Endodermal cell (in vitro differentiated cells): Measurements from ENCODE around the gene LRRC63. TPM values are rescaled to one million over a fixed set of nuclear protein-coding genes. Genes with fewer than 3 reads are reported as not detected.

ENCODE experiments used
- DNase-seq: peaks from one replicate; pipeline ENCODE4 v3.0.0-alpha.2; 2017
- H3K27ac ChIP-seq: 2 replicates; pipeline ENCODE4 v1.5.1; 2013; ENCODE audit warnings: mild to moderate bottlenecking, low read depth, low read length, moderate library complexity
- H3K27me3 ChIP-seq: 2 replicates; pipeline ENCODE4 v1.6.1; 2013; ENCODE audit warnings: mild to moderate bottlenecking, low read length, moderate library complexity; ENCODE audit not compliant: insufficient read depth, control insufficient read depth, poor library complexity, severe bottlenecking
- H3K36me3 ChIP-seq: 2 replicates; pipeline ENCODE4 v1.7.0; 2013; ENCODE audit warnings: mild to moderate bottlenecking, low read length, moderate library complexity; ENCODE audit not compliant: control insufficient read depth, insufficient read depth
- H3K4me1 ChIP-seq: one replicate; pipeline ENCODE4 v1.7.0; 2013; ENCODE audit warnings: low read length; ENCODE audit not compliant: control insufficient read depth, insufficient read depth
- H3K4me3 ChIP-seq: 2 replicates; pipeline ENCODE4 v1.5.1; 2013; ENCODE audit warnings: mild to moderate bottlenecking, low read length, moderate library complexity
- H3K9ac ChIP-seq: 2 replicates; pipeline ENCODE4 v1.6.1; 2013; ENCODE audit warnings: mild to moderate bottlenecking, low read length, moderate library complexity; ENCODE audit not compliant: poor library complexity, severe bottlenecking; ENCODE audit errors: extremely low read depth
- H3K9me3 ChIP-seq: 2 replicates; pipeline ENCODE4 v1.6.1; 2013; ENCODE audit warnings: mild to moderate bottlenecking, low read length, moderate library complexity; ENCODE audit not compliant: control insufficient read depth
- H3K27ac Mint-ChIP-seq: 2 replicates; pipeline ENCODE4 v1.8.0; 2020; ENCODE audit warnings: mixed read lengths
- H3K27me3 Mint-ChIP-seq: 2 replicates; pipeline ENCODE4 v1.8.0; 2021; ENCODE audit warnings: mild to moderate bottlenecking, mixed read lengths; ENCODE audit not compliant: insufficient read depth
- H3K36me3 Mint-ChIP-seq: 2 replicates; pipeline ENCODE4 v1.8.0; 2020; ENCODE audit warnings: low read depth, mixed read lengths
- H3K4me1 Mint-ChIP-seq: 2 replicates; pipeline ENCODE4 v1.8.0; 2020; ENCODE audit warnings: mixed read lengths
- H3K4me3 Mint-ChIP-seq: 2 replicates; pipeline ENCODE4 v1.8.0; 2020; ENCODE audit warnings: mild to moderate bottlenecking, moderate library complexity, mixed read lengths
- H3K9me3 Mint-ChIP-seq: 2 replicates; pipeline ENCODE4 v1.8.0; 2020; ENCODE audit warnings: mild to moderate bottlenecking, mixed read lengths
- CTCF ChIP-seq: fragments of 200-600 bp; sonication (generic); conservative IDR thresholded peaks from 2 replicates; pipeline ENCODE4 v1.5.0; 2021; ENCODE audit warnings: antibody characterized with exemption, mild to moderate bottlenecking
- WGBS, 2 experiments: methylation state at CpG; one replicate each; pipeline versions ENCODE4 v1.1.5 to v1.1.7; 2013; ENCODE audit warnings: missing lambda C conversion rate in 2 of 2, mixed read lengths in 1 of 2; ENCODE audit not compliant: insufficient coverage in 1 of 2, insufficient read length in 1 of 2; 5-methylcytosine and 5-hydroxymethylcytosine counted together
- total RNA-seq, 2 donors: library from RNA; stranded (reverse); fragmentation: NEBNext Ultra II Directional in 1 of 2; extraction: Animal tissue kit (Norgen Biotek cat#: 25700) in 1 of 2; gene quantifications; 2 replicates in 1 of 2; 3 replicates in 1 of 2; pipeline ENCODE4 v1.2.1, GENCODE V29; 2021

LRRC63 gene
- total RNA-seq, 2 donors from 2014 or later, result not detected

- no peak overlapping the region for H3K27ac Mint-ChIP-seq
- Histone ChIP-seq H3K27me3 (no peaks in the 10 kb centered on the region), H3K9me3 (no peaks in the 10 kb centered on the region), H3K27ac (no peak overlapping the region), H3K9ac (no peak overlapping the region), H3K36me3 (no peaks in the 10 kb centered on the region), H3K4me1 (no peaks in the 10 kb centered on the region), H3K4me3 (no peak overlapping the region)
- H3K27me3 Mint-ChIP-seq, result no peaks in the 10 kb centered on the region
- no peaks in the 10 kb centered on the region for H3K4me1 Mint-ChIP-seq
- no peaks in the 10 kb centered on the region for H3K9me3 Mint-ChIP-seq
- DNase-seq, result no peak
- TF ChIP-seq CTCF, result no peak
- H3K36me3 Mint-ChIP-seq, result no peaks in the 10 kb centered on the region
- H3K4me3 Mint-ChIP-seq, result no peak overlapping the region
- WGBS, 2 experiments, result 100% methylated on average over 2 of the region's 2 CpGs; no CpG with 5 or more reads in 1 of the 2 experiments
These were observed 55.4 kb downstream of the LRRC63 start for GRCh38 chr13:46267166-46267565.

DNA sequence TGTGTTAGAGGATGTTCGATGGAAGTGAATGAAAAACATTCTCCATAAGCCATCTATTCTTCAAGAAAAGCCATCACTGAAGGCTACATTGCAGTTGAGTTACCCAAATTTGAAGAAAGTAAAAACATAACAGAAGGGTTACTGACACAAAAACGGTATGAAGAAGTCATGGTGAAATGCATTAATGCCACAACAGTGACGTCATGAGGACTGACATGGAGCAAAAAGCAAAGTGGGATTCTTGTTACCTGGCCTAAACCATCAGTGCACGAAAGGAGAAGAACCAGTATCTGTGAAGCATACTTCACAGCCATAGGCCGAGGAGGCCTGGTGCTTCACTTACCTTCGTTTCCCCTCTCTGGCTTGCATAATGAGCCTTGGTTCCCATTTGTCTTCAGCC lies 58.7 kb downstream of the LRRC63 start:
- Histone ChIP-seq H3K36me3 (no peaks in the 10 kb centered on the region), H3K27ac (no peak overlapping the region), H3K4me3 (no peak overlapping the region), H3K9ac (no peak overlapping the region), H3K4me1 (no peaks in the 10 kb centered on the region), H3K27me3 (no peaks in the 10 kb centered on the region), H3K9me3 (no peaks in the 10 kb centered on the region)
- Mint-ChIP-seq H3K36me3 (no peaks in the 10 kb centered on the region), H3K4me1 (no peaks in the 10 kb centered on the region), H3K27me3 (no peaks in the 10 kb centered on the region), H3K4me3 (no peak overlapping the region), H3K9me3 (no peaks in the 10 kb centered on the region), H3K27ac (no peak overlapping the region)
- DNase-seq, result no peak
- 81 to 88% methylated on average over 5 of the region's 6 CpGs for WGBS, 2 experiments
- TF ChIP-seq CTCF, result no peak

GRCh38 chr13:46274094-46274698 lies 62.5 kb downstream of the LRRC63 start:
- H3K9me3 Mint-ChIP-seq, result no peaks in the 10 kb centered on the region
- Histone ChIP-seq H3K9me3 (no peaks in the 10 kb centered on the region), H3K27ac (no peak overlapping the region), H3K9ac (no peak overlapping the region), H3K27me3 (no peaks in the 10 kb centered on the region), H3K4me1 (peaks cover 5% of the 10 kb centered on the region), H3K4me3 (no peak overlapping the region), H3K36me3 (no peaks in the 10 kb centered on the region)
- no peaks in the 10 kb centered on the region for H3K36me3 Mint-ChIP-seq
- peaks cover 13% of the 10 kb centered on the region for H3K4me1 Mint-ChIP-seq
- no peaks in the 10 kb centered on the region for H3K27me3 Mint-ChIP-seq
- no peak overlapping the region for H3K4me3 Mint-ChIP-seq
- TF ChIP-seq CTCF, result no peak
- H3K27ac Mint-ChIP-seq, result no peak overlapping the region
- 94 to 96% methylated on average over 3 of the region's 3 CpGs for WGBS, 2 experiments
- DNase-seq, result no peak
